Suprapubic skin (tissue), 3 donors: ENCODE results near the gene AHSG.

Experiments
- CTCF ChIP-seq, 2 donors: fragments of 200-600 bp in 1 of 2; fragments of 450-650 bp in 1 of 2; sonication (generic) in 1 of 2; IDR thresholded peaks; one replicate each; pipeline ENCODE4 v1.5.1; 2016 to 2019; ENCODE audit warnings: antibody characterized with exemption in 2 of 2, mild to moderate bottlenecking in 1 of 2, moderate library complexity in 1 of 2
- EP300 ChIP-seq: sonication (generic); formaldehyde crosslinking; IDR thresholded peaks from one replicate; pipeline ENCODE4 v1.6.1; 2017; ENCODE audit warnings: antibody characterized with exemption

- TF ChIP-seq EP300 (no peak), CTCF (IDR thresholded peaks at IDR 0.05) (no peak)
Observed at GRCh38 chr3:186599785-186600166, 13.1 kb upstream of the AHSG start.
